ENCODE measurements around the gene CDK16.

The CDK16 gene

GRCh38 chrX:47182106-47182700, 36.3 kb upstream of the CDK16 start:
- intact Hi-C loops (cut with DNase I): no loop called here
- peak in 3 of 10 donors; percentile 35 to 67 (median 46) for DNase-seq

- intact Hi-C loops (cut with DNase I): no loop called here
- DNase-seq: peak in 2 of 10 donors; percentile 15 to 18
These were observed 34.0 kb upstream of the CDK16 start for GRCh38 chrX:47184486-47184885.

- DNase-seq: peak in 3 of 10 donors; percentile 59 to 77 (median 76)
- intact Hi-C loops (cut with DNase I): no loop called here
These were observed 33.2 kb upstream of the CDK16 start for GRCh38 chrX:47185241-47185640.

- intact Hi-C loops (cut with DNase I): no loop called here
- peak in 3 of 10 donors; percentile 60 to 81 (median 69) for DNase-seq
These were observed 32.3 kb upstream of the CDK16 start for GRCh38 chrX:47186096-47186740.

- intact Hi-C loops (cut with DNase I): no loop called here
- peak in 2 of 10 donors; percentile 30 to 74 for DNase-seq
These were observed 31.3 kb upstream of the CDK16 start for GRCh38 chrX:47187106-47187677.

GRCh38 chrX:47189906-47190305, 28.6 kb upstream of the CDK16 start:
- intact Hi-C loops (cut with DNase I): no loop called here
- peak in 2 of 10 donors; percentile 60 to 75 for DNase-seq

- DNase-seq: peak; percentile 82 to 99 (median 90)
- intact Hi-C loops (cut with DNase I): no loop called here
These were observed 27.8 kb upstream of the CDK16 start for GRCh38 chrX:47190445-47191269.

GRCh38 chrX:47191331-47191730, 27.1 kb upstream of the CDK16 start:
- peak in 2 of 10 donors; percentile 59 to 61 for DNase-seq
- intact Hi-C loops (cut with DNase I): no loop called here

- DNase-seq: peak in 1 of 10 donors; percentile 21
These were observed 26.6 kb upstream of the CDK16 start for GRCh38 chrX:47191806-47192401.

GRCh38 chrX:47193475-47194193, 24.8 kb upstream of the CDK16 start, which contains the start of gene UBA1:
Gene UBA1, plus strand, starts transcription at chrX:47193829. Its CDS starts 4,974 bp downstream, at chrX:47198803.
- intact Hi-C loops (cut with DNase I): loop anchor here (1.0 kb wide), 1 partner anchor 24 kb away; no protein-coding TSS in a partner anchor
- peak; percentile 88 to 99 (median 96) for DNase-seq

More at GRCh38 chrX:47191806-47192401, 26.6 kb upstream of the CDK16 start:
- intact Hi-C loops (cut with DNase I): no loop called here

GRCh38 chrX:47194194-47194787, 24.2 kb upstream of the CDK16 start:
- intact Hi-C loops (cut with DNase I): loop anchor here (1.0 kb wide), 1 partner anchor 23 kb away; no protein-coding TSS in a partner anchor

GRCh38 chrX:47196098-47196497, 22.4 kb upstream of the CDK16 start:
- DNase-seq: no peak
- intact Hi-C loops (cut with DNase I): no loop called here

More at GRCh38 chrX:47194194-47194787, 24.2 kb upstream of the CDK16 start:
- peak in 3 of 10 donors; percentile 6 to 25 (median 24) for DNase-seq

GRCh38 chrX:47197526-47197925, 21.0 kb upstream of the CDK16 start:
- intact Hi-C loops (cut with DNase I): no loop called here
- peak in 2 of 10 donors; percentile 23 to 39 for DNase-seq

- peak in 2 of 10 donors; percentile 65 to 76 for DNase-seq
- intact Hi-C loops (cut with DNase I): no loop called here
These were observed 20.3 kb upstream of the CDK16 start for GRCh38 chrX:47198026-47198686.

- intact Hi-C loops (cut with DNase I): no loop called here
- peak in 2 of 10 donors; percentile 47 to 70 for DNase-seq
These were observed 19.8 kb upstream of the CDK16 start for GRCh38 chrX:47198687-47199080.

GRCh38 chrX:47199286-47199685, 19.2 kb upstream of the CDK16 start:
- intact Hi-C loops (cut with DNase I): no loop called here

GRCh38 chrX:47200385-47201150, 17.9 kb upstream of the CDK16 start:
- intact Hi-C loops (cut with DNase I): no loop called here
- DNase-seq: peak in 2 of 10 donors; percentile 57 to 59

More at GRCh38 chrX:47199286-47199685, 19.2 kb upstream of the CDK16 start:
- peak in 2 of 10 donors; percentile 18 to 56 for DNase-seq

Measured in posterior cingulate gyrus (tissue), 11 donors.